Endodermal cell (in vitro differentiated cells): ENCODE results near the gene TPSB2. TPM values are rescaled to one million over a fixed set of nuclear protein-coding genes. Genes with fewer than 3 reads are reported as not detected.
"Not testable (repeated sequence)": the region's sequence is repeated elsewhere in the genome, so short reads cannot be mapped to it uniquely, and the experiment has no call there.

Experiments
- DNase-seq: peaks from one replicate; pipeline ENCODE4 v3.0.0-alpha.2; 2017
- H3K27ac ChIP-seq: 2 replicates; pipeline ENCODE4 v1.5.1; 2013; ENCODE audit warnings: mild to moderate bottlenecking, low read depth, low read length, moderate library complexity
- H3K27me3 ChIP-seq: 2 replicates; pipeline ENCODE4 v1.6.1; 2013; ENCODE audit warnings: mild to moderate bottlenecking, low read length, moderate library complexity; ENCODE audit not compliant: insufficient read depth, control insufficient read depth, poor library complexity, severe bottlenecking
- H3K36me3 ChIP-seq: 2 replicates; pipeline ENCODE4 v1.7.0; 2013; ENCODE audit warnings: mild to moderate bottlenecking, low read length, moderate library complexity; ENCODE audit not compliant: control insufficient read depth, insufficient read depth
- H3K4me1 ChIP-seq: one replicate; pipeline ENCODE4 v1.7.0; 2013; ENCODE audit warnings: low read length; ENCODE audit not compliant: control insufficient read depth, insufficient read depth
- H3K4me3 ChIP-seq: 2 replicates; pipeline ENCODE4 v1.5.1; 2013; ENCODE audit warnings: mild to moderate bottlenecking, low read length, moderate library complexity
- H3K9ac ChIP-seq: 2 replicates; pipeline ENCODE4 v1.6.1; 2013; ENCODE audit warnings: mild to moderate bottlenecking, low read length, moderate library complexity; ENCODE audit not compliant: poor library complexity, severe bottlenecking; ENCODE audit errors: extremely low read depth
- H3K9me3 ChIP-seq: 2 replicates; pipeline ENCODE4 v1.6.1; 2013; ENCODE audit warnings: mild to moderate bottlenecking, low read length, moderate library complexity; ENCODE audit not compliant: control insufficient read depth
- H3K27ac Mint-ChIP-seq: 2 replicates; pipeline ENCODE4 v1.8.0; 2020; ENCODE audit warnings: mixed read lengths
- H3K27me3 Mint-ChIP-seq: 2 replicates; pipeline ENCODE4 v1.8.0; 2021; ENCODE audit warnings: mild to moderate bottlenecking, mixed read lengths; ENCODE audit not compliant: insufficient read depth
- H3K36me3 Mint-ChIP-seq: 2 replicates; pipeline ENCODE4 v1.8.0; 2020; ENCODE audit warnings: low read depth, mixed read lengths
- H3K4me1 Mint-ChIP-seq: 2 replicates; pipeline ENCODE4 v1.8.0; 2020; ENCODE audit warnings: mixed read lengths
- H3K4me3 Mint-ChIP-seq: 2 replicates; pipeline ENCODE4 v1.8.0; 2020; ENCODE audit warnings: mild to moderate bottlenecking, moderate library complexity, mixed read lengths
- H3K9me3 Mint-ChIP-seq: 2 replicates; pipeline ENCODE4 v1.8.0; 2020; ENCODE audit warnings: mild to moderate bottlenecking, mixed read lengths
- WGBS, 2 experiments: methylation state at CpG; one replicate each; pipeline versions ENCODE4 v1.1.5 to v1.1.7; 2013; ENCODE audit warnings: missing lambda C conversion rate in 2 of 2, mixed read lengths in 1 of 2; ENCODE audit not compliant: insufficient coverage in 1 of 2, insufficient read length in 1 of 2; 5-methylcytosine and 5-hydroxymethylcytosine counted together
- total RNA-seq, 2 donors: library from RNA; stranded (reverse); fragmentation: NEBNext Ultra II Directional in 1 of 2; extraction: Animal tissue kit (Norgen Biotek cat#: 25700) in 1 of 2; gene quantifications; 2 replicates in 1 of 2; 3 replicates in 1 of 2; pipeline ENCODE4 v1.2.1, GENCODE V29; 2021

TPSB2 gene
- total RNA-seq, 2 donors from 2014 or later: not detected

- H3K4me3 Mint-ChIP-seq, H3K4me1 ChIP-seq, H3K36me3 ChIP-seq, H3K4me1 Mint-ChIP-seq, H3K4me3 ChIP-seq, H3K36me3 Mint-ChIP-seq, H3K9me3 ChIP-seq, H3K27ac Mint-ChIP-seq, H3K9ac ChIP-seq, H3K27ac ChIP-seq, DNase-seq, H3K9me3 Mint-ChIP-seq: not testable (repeated sequence)
- WGBS, 2 experiments: 74 to 80% methylated on average over 1 to 5 of the region's 11 CpGs
- peaks cover 29% of the 10 kb centered on the region for H3K27me3 Mint-ChIP-seq
- H3K27me3 ChIP-seq: peaks cover 36% of the 10 kb centered on the region
Measured at GRCh38 chr16:1243363-1243762, 13.4 kb upstream of the TPSB2 start.

- not testable (repeated sequence) for H3K9me3 Mint-ChIP-seq, H3K27ac ChIP-seq, H3K36me3 Mint-ChIP-seq, H3K9ac ChIP-seq, H3K4me1 ChIP-seq, H3K9me3 ChIP-seq, H3K4me1 Mint-ChIP-seq, H3K4me3 Mint-ChIP-seq, H3K27ac Mint-ChIP-seq, H3K36me3 ChIP-seq, DNase-seq, H3K4me3 ChIP-seq
- peaks cover 18% of the 10 kb centered on the region for H3K27me3 Mint-ChIP-seq
- peaks cover 16% of the 10 kb centered on the region for H3K27me3 ChIP-seq
- 95% methylated on average over 4 of the region's 15 CpGs; no CpG with 5 or more reads in 1 of the 2 experiments for WGBS, 2 experiments
Measured at GRCh38 chr16:1241081-1241480, 11.1 kb upstream of the TPSB2 start.

GRCh38 chr16:1240436-1240835 is 10.5 kb upstream of the TPSB2 start, which contains the start of gene TPSAB1:
TPSAB1 (plus strand) TSS chr16:1240705; CDS start chr16:1240939, 234 bp downstream.
- not testable (repeated sequence) for H3K4me3 Mint-ChIP-seq, H3K36me3 Mint-ChIP-seq, H3K9me3 ChIP-seq, H3K27me3 ChIP-seq, H3K9me3 Mint-ChIP-seq, H3K4me1 Mint-ChIP-seq, H3K27ac ChIP-seq, H3K4me1 ChIP-seq, H3K36me3 ChIP-seq, H3K27ac Mint-ChIP-seq, H3K4me3 ChIP-seq, DNase-seq, H3K9ac ChIP-seq
- H3K27me3 Mint-ChIP-seq: peaks cover 16% of the 10 kb centered on the region
- no CpG with 5 or more reads among the region's 12 CpGs for WGBS, 2 experiments

- H3K9ac ChIP-seq, H3K36me3 Mint-ChIP-seq, H3K27me3 ChIP-seq, H3K4me1 ChIP-seq, H3K9me3 Mint-ChIP-seq, H3K27ac ChIP-seq, H3K4me3 Mint-ChIP-seq, DNase-seq, H3K4me3 ChIP-seq, H3K9me3 ChIP-seq, H3K4me1 Mint-ChIP-seq, H3K36me3 ChIP-seq, H3K27ac Mint-ChIP-seq: not testable (repeated sequence)
- H3K27me3 Mint-ChIP-seq: peaks cover 11% of the 10 kb centered on the region
- 98 to 100% methylated on average over 4 to 6 of the region's 9 CpGs for WGBS, 2 experiments
Measured at GRCh38 chr16:1239575-1239974, 9.6 kb upstream of the TPSB2 start.

- not testable (repeated sequence) for H3K36me3 ChIP-seq, H3K36me3 Mint-ChIP-seq, H3K9me3 ChIP-seq, H3K27ac Mint-ChIP-seq, H3K4me1 ChIP-seq, H3K4me3 Mint-ChIP-seq, H3K27me3 ChIP-seq, DNase-seq, H3K9me3 Mint-ChIP-seq, H3K4me1 Mint-ChIP-seq, H3K27ac ChIP-seq, H3K9ac ChIP-seq, H3K4me3 ChIP-seq
- 82 to 92% methylated on average over 10 to 13 of the region's 23 CpGs for WGBS, 2 experiments
- peaks cover 11% of the 10 kb centered on the region for H3K27me3 Mint-ChIP-seq
Measured at GRCh38 chr16:1238909-1239308, 8.9 kb upstream of the TPSB2 start.
